Renal cortex interstitium (tissue), 11 donors: ENCODE results near the gene FANCD2OS. TPM values are rescaled to one million over a fixed set of nuclear protein-coding genes. Genes with fewer than 3 reads are reported as not detected.
"Not testable (repeated sequence)": the region's sequence is repeated elsewhere in the genome, so short reads cannot be mapped to it uniquely, and the experiment has no call there.

Experiments
- DNase-seq, 11 donors: peaks; one replicate each; pipeline ENCODE4 v3.0.0-alpha.2; 2013; ENCODE audit warnings: low read depth in 9 of 11, low spot score in 4 of 11; ENCODE audit errors: extremely low read depth in 1 of 11
- polyA plus RNA-seq, 3 donors: library from polyadenylated mRNA; unstranded; fragments of 120-200 nt; gene quantifications; one replicate each; pipeline ENCODE4 v1.2.1, GENCODE V29; 2013; ENCODE audit not compliant: insufficient read length in 3 of 3

FANCD2OS gene
- polyA plus RNA-seq, 3 donors = 0.47 TPM; not detected in 2

- DNase-seq = peak; percentile 85 to 94 (median 90)
Measured at GRCh38 chr3:10115326-10116137, 7.5 kb upstream of the FANCD2OS start, which contains the start of gene BRK1. TSS of gene BRK1 (plus strand) at chr3:10115675. CDS start at chr3:10115702, 27 bp downstream.

- DNase-seq = no peak
Measured at GRCh38 chr3:10106919-10107318, 1.1 kb downstream of the FANCD2OS start.

- no peak for DNase-seq
Measured at GRCh38 chr3:10099041-10099440, 9.0 kb downstream of the FANCD2OS start.

DNA sequence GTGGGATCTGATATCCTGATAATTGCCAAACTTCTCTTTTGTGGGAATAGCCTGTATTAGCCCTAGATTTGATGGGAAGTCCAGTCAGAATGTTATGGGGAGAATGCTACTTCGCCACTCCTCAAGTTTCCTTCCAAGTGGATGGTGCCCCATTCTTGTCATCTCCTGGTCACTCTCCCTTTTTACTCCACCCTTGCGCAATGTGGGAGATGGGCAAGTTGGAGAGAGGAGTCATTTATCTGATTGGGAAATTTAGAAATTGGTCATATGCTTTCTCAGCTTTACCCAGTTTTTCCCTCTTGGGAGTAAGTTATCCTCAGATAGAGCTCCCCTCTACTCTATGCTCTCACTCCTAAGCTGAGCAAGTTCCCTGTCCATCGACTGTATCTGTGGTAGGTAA is 14.4 kb downstream of the FANCD2OS start:
- DNase-seq = no peak

GRCh38 chr3:10091387-10091786 is 16.7 kb downstream of the FANCD2OS start:
- not testable (repeated sequence) for DNase-seq

- DNase-seq = not testable (repeated sequence)
Measured at GRCh38 chr3:10090774-10091173, 17.3 kb downstream of the FANCD2OS start.

DNA sequence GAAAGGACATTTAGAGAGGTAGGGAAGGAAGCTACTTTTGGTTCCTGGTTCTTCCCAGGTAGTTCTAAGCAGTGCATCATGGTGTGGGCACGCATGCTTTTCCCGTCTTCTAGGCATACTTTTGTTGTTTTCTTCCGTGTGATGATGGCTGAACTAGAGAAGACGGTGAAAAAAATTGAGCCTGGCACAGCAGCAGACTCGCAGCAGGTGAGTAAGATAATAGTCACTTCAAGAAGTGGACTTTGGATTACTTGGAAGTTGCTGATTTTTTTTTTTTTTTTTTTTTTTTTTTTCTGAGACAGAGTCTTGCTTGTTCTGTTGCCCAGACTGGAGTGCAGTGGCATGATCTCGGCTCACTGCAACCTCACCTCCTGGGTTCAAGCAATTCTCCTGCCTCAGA is 17.9 kb downstream of the FANCD2OS start:
- no peak for DNase-seq

DNA sequence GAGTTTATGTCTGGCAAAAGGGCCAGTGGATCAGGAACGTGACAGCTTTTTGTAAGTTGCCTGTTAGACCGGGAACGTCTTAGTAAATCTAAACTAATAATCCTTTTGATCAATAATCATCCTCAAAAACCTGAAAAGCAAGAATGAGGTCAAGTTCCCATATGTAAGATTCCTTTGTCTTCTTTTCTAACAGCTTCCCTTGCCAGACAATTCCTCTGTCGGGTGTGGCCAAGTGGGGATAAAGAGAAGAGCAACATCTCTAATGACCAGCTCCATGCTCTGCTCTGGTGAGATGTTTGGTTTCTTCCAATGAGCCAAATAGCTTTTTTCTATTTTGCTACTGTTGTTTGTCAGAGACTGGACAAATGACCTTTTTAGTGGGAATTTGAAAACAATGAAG is 19.8 kb downstream of the FANCD2OS start:
- DNase-seq = no peak

GRCh38 chr3:10085738-10086137 is 22.3 kb downstream of the FANCD2OS start:
- DNase-seq = no peak

DNA sequence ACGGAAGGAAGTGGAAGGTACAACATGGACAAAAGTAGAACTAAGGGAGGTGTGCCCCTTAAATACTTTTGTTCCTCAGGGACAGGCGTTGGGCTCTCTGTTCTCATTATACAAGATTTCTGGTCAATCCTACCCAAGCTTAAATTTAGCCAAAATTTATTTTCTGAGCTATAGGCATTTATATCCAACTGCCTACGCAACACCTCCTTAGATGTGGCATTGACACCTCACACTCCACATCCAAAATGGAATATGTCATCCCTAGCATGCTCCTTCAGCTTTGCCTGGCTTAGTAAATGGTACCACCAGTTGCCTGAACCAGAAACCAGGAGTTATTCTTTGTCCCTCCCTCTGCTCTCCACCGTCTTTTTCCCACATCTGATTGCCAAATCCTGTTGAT is 26.2 kb downstream of the FANCD2OS start:
- DNase-seq = no peak

- no peak for DNase-seq
Measured at GRCh38 chr3:10074666-10075065, 33.4 kb downstream of the FANCD2OS start.

- DNase-seq = not testable (repeated sequence)
Measured at GRCh38 chr3:10070077-10070476, 38.0 kb downstream of the FANCD2OS start.

GRCh38 chr3:10055097-10055496 is 53.0 kb downstream of the FANCD2OS start:
- no peak for DNase-seq

Other genes starting within 250 kb of the FANCD2OS start
- under 1 TPM; 0.13 to 0.30 (median 0.17) TPM for gene CIDEC, start 228.0 kb downstream of the FANCD2OS start, polyA plus RNA-seq
- gene JAGN1, start 217.6 kb downstream of the FANCD2OS start, polyA plus RNA-seq = 10 to 100 TPM; 40.4 to 47.0 (median 46.5) TPM
- gene IL17RE, start 205.4 kb downstream of the FANCD2OS start, polyA plus RNA-seq = 10 to 100 TPM in 1 of 3 donors, 1 to 10 TPM in 2; 8.9 to 14.5 (median 10.0) TPM
- gene IL17RC, start 191.2 kb downstream of the FANCD2OS start, polyA plus RNA-seq = 10 to 100 TPM; 30.9 to 42.3 (median 39.6) TPM
- gene CRELD1, start 174.4 kb downstream of the FANCD2OS start, polyA plus RNA-seq = 10 to 100 TPM; 50.6 to 72.2 (median 54.2) TPM
- gene PRRT3, start 155.8 kb downstream of the FANCD2OS start, polyA plus RNA-seq = 1 to 10 TPM; 3.7 to 4.8 (median 4.2) TPM
- 10 to 100 TPM; 79.3 to 94.2 (median 91.4) TPM for gene EMC3, start 121.4 kb downstream of the FANCD2OS start, polyA plus RNA-seq
- gene FANCD2, start 81.8 kb downstream of the FANCD2OS start, polyA plus RNA-seq = 10 to 100 TPM; 20.7 to 24.8 (median 22.6) TPM
- 100 to 1,000 TPM; 178 to 213 (median 211) TPM for gene BRK1, start 7.4 kb upstream of the FANCD2OS start, polyA plus RNA-seq
- 10 to 100 TPM; 80.2 to 86.3 (median 85.1) TPM for gene VHL, start 33.5 kb upstream of the FANCD2OS start, polyA plus RNA-seq
- under 1 TPM; 0.61 to 0.76 (median 0.70) TPM for gene IRAK2, start 56.7 kb upstream of the FANCD2OS start, polyA plus RNA-seq
- 10 to 100 TPM; 32.2 to 35.8 (median 35.4) TPM for gene TATDN2, start 140.2 kb upstream of the FANCD2OS start, polyA plus RNA-seq
- 1 to 10 TPM; 2.1 to 3.2 (median 2.8) TPM for gene GHRL, start 184.7 kb upstream of the FANCD2OS start, polyA plus RNA-seq
- 100 to 1,000 TPM; 106 to 131 (median 128) TPM for gene SEC13, start 212.9 kb upstream of the FANCD2OS start, polyA plus RNA-seq